Left lung (tissue), 10 donors: ENCODE measurements around the gene ARHGAP26. TPM values are rescaled to one million over a fixed set of nuclear protein-coding genes. Genes with fewer than 3 reads are reported as not detected.
A peak's percentile ranks its signal among the peaks of the same experiment; 100 is the strongest.

Source experiments
- ATAC-seq: fragments of 200-7000 bp; cut with Tn5 transposase; one replicate; pipeline ENCODE4 v1.9.1; 2020; ENCODE audit warnings: moderate library complexity
- DNase-seq, 4 donors: peaks; one replicate each; pipeline ENCODE4 v3.0.0-alpha.2; 2013 to 2020
- H3K27ac ChIP-seq, 2 donors: fragments of 200-600 bp; sonication (generic) in 1 of 2; one replicate each; pipeline versions ENCODE4 v1.5.0 to v1.8.0; 2020 to 2021
- H3K27me3 ChIP-seq, 2 donors: fragments of 200-600 bp; sonication (generic) in 1 of 2; one replicate each; pipeline versions ENCODE4 v1.5.0 to v1.8.0; 2020 to 2021
- H3K36me3 ChIP-seq, 2 donors: fragments of 200-600 bp; sonication (generic) in 1 of 2; one replicate each; pipeline versions ENCODE4 v1.5.0 to v1.8.0; 2020 to 2021
- H3K4me1 ChIP-seq, 2 donors: fragments of 200-600 bp; one replicate each; pipeline ENCODE4 v1.8.0; 2021
- H3K4me3 ChIP-seq, 2 donors: fragments of 200-600 bp; sonication (generic) in 1 of 2; one replicate each; pipeline versions ENCODE4 v1.5.0 to v1.8.0; 2020 to 2021; ENCODE audit warnings: mild to moderate bottlenecking in 1 of 2
- H3K9me3 ChIP-seq, 2 donors: fragments of 200-600 bp; sonication (generic) in 1 of 2; one replicate each; pipeline versions ENCODE4 v1.5.0 to v1.8.0; 2020 to 2021
- CTCF ChIP-seq, 2 donors: fragments of 200-600 bp; sonication (generic) in 1 of 2; IDR thresholded peaks; one replicate each; pipeline versions ENCODE4 v1.5.0 to v1.8.0; 2021; ENCODE audit warnings: antibody characterized with exemption in 2 of 2
- intact Hi-C, 2 donors: fragments of 100-400 bp; cut with DNase I; formaldehyde crosslinking; loops; one replicate each; pipeline versions ENCODE4 v1.11.2 to v1.14.2; 2022
- polyA plus RNA-seq, 6 donors: library from polyadenylated mRNA; unstranded; fragments of 120-200 nt; gene quantifications; one replicate each; pipeline ENCODE4 v1.2.1, GENCODE V29; 2013; ENCODE audit not compliant: insufficient read length in 6 of 6
- total RNA-seq, 2 donors: library from RNA; stranded (reverse); fragmentation: NEBNext Ultra II Directional; extraction: Animal tissue kit (Norgen Biotek cat#: 25700); gene quantifications; one replicate each; pipeline ENCODE4 v1.2.1, GENCODE V29; 2021
- donor health status: DM: no; HTN: yes; CAD: no.
- donor health status: DM: no; HTN: no; CAD: no.

The ARHGAP26 gene
- total and polyA plus RNA-seq, 8 donors: 13.9 to 61.9 (median 14.9) TPM

GRCh38 chr5:142938266-142938880 is 168.2 kb downstream of the ARHGAP26 start:
- no peaks in the 10 kb centered on the region for H3K9me3 ChIP-seq
- H3K27me3 ChIP-seq: no peaks in the 10 kb centered on the region
- DNase-seq: no peak
- H3K27ac ChIP-seq: no peak overlapping the region
- peaks cover 0 to 3% of the 10 kb centered on the region in 2 donors for H3K36me3 ChIP-seq
- intact Hi-C loops: no loop called here
- no peak overlapping the region for H3K4me3 ChIP-seq
- no peak for ATAC-seq
- H3K4me1 ChIP-seq: peaks cover 0 to 27% of the 10 kb centered on the region in 2 donors
- TF ChIP-seq CTCF (IDR thresholded peaks at IDR 0.05): no peak

GRCh38 chr5:142939006-142939405 is 168.8 kb downstream of the ARHGAP26 start:
- H3K9me3 ChIP-seq: no peaks in the 10 kb centered on the region
- TF ChIP-seq CTCF (IDR thresholded peaks at IDR 0.05): no peak
- no peak overlapping the region for H3K4me3 ChIP-seq
- no peak for DNase-seq
- no peaks in the 10 kb centered on the region for H3K36me3 ChIP-seq
- H3K27ac ChIP-seq: no peak overlapping the region
- no peak for ATAC-seq
- peaks cover 0 to 22% of the 10 kb centered on the region in 2 donors for H3K4me1 ChIP-seq
- intact Hi-C loops: no loop called here
- no peaks in the 10 kb centered on the region for H3K27me3 ChIP-seq

- Histone ChIP-seq H3K4me3 (no peak overlapping the region), H3K4me1 (peaks cover 0 to 14% of the 10 kb centered on the region in 2 donors), H3K9me3 (no peaks in the 10 kb centered on the region), H3K36me3 (no peaks in the 10 kb centered on the region), H3K27me3 (no peaks in the 10 kb centered on the region), H3K27ac (no peak overlapping the region)
- no peak for TF ChIP-seq CTCF (IDR thresholded peaks at IDR 0.05)
- DNase-seq: no peak
- intact Hi-C loops: no loop called here
- ATAC-seq: peak; percentile 27
Observed at GRCh38 chr5:142939884-142940283, 169.7 kb downstream of the ARHGAP26 start.

- intact Hi-C loops: no loop called here
- Histone ChIP-seq H3K4me1 (peaks cover 0 to 2% of the 10 kb centered on the region in 2 donors), H3K9me3 (no peaks in the 10 kb centered on the region), H3K27ac (no peak overlapping the region), H3K27me3 (no peaks in the 10 kb centered on the region), H3K36me3 (no peaks in the 10 kb centered on the region), H3K4me3 (no peak overlapping the region)
- DNase-seq (no peak), ATAC-seq (no peak)
- no peak for TF ChIP-seq CTCF (IDR thresholded peaks at IDR 0.05)
Observed at GRCh38 chr5:142941245-142941644, 171.1 kb downstream of the ARHGAP26 start.

GRCh38 chr5:142942901-142943300 is 172.7 kb downstream of the ARHGAP26 start:
- Histone ChIP-seq H3K4me1 (no peaks in the 10 kb centered on the region), H3K27ac (no peak overlapping the region), H3K9me3 (no peaks in the 10 kb centered on the region), H3K4me3 (no peak overlapping the region), H3K36me3 (no peaks in the 10 kb centered on the region), H3K27me3 (no peaks in the 10 kb centered on the region)
- no peak for TF ChIP-seq CTCF (IDR thresholded peaks at IDR 0.05)
- DNase-seq (no peak), ATAC-seq (no peak)
- intact Hi-C loops: no loop called here
